Upper lobe of left lung (tissue), 4 donors: ENCODE results near the gene RNF207.

Experiments
- POLR2A ChIP-seq, 4 donors: fragments of 450-650 bp; IDR thresholded peaks; one replicate each; pipeline ENCODE4 v1.5.1; 2016 to 2017; ENCODE audit warnings: antibody characterized with exemption in 4 of 4, mild to moderate bottlenecking in 2 of 4
- POLR2AphosphoS5 ChIP-seq, 2 donors: sonication (generic); formaldehyde crosslinking; IDR thresholded peaks; one replicate each; pipeline ENCODE4 v1.5.1; 2017; ENCODE audit warnings: antibody characterized with exemption in 2 of 2

GRCh38 chr1:6199298-6200187, 6.4 kb upstream of the RNF207 start, which contains the start of gene RPL22:
- TF ChIP-seq POLR2A (IDR thresholded peaks at IDR 0.05) (peak in 3 of 4 donors; percentile 32 to 85 (median 49)), POLR2AphosphoS5 (IDR thresholded peaks at IDR 0.05) (peak; percentile 70 to 95)
